Mesothelial cell of epicardium (in vitro differentiated cells): ENCODE results near the gene KCNC4. TPM values are rescaled to one million over a fixed set of nuclear protein-coding genes. Genes with fewer than 3 reads are reported as not detected.

Source experiments
- DNase-seq, 2 experiments: peaks; one replicate each; pipeline ENCODE4 v3.0.0; 2021; ENCODE audit warnings: low spot score in 2 of 2; ENCODE audit not compliant: unreplicated experiment in 2 of 2
- H3K27ac Mint-ChIP-seq: 2 replicates; pipeline ENCODE4 v1.8.0; 2021; ENCODE audit warnings: mixed read lengths
- H3K27me3 Mint-ChIP-seq: 2 replicates; pipeline ENCODE4 v1.8.0; 2021; ENCODE audit warnings: low read depth, mixed read lengths
- H3K36me3 Mint-ChIP-seq: 2 replicates; pipeline ENCODE4 v1.8.0; 2021; ENCODE audit warnings: mixed read lengths
- H3K4me1 Mint-ChIP-seq: 2 replicates; pipeline ENCODE4 v1.8.0; 2021; ENCODE audit warnings: mixed read lengths
- H3K4me3 Mint-ChIP-seq: 2 replicates; pipeline ENCODE4 v1.8.0; 2021; ENCODE audit warnings: mild to moderate bottlenecking, moderate library complexity, mixed read lengths
- H3K9me3 Mint-ChIP-seq: 2 replicates; pipeline ENCODE4 v1.8.0; 2021; ENCODE audit warnings: mixed read lengths
- CTCF ChIP-seq: fragments of 200-600 bp; sonication (generic); IDR thresholded peaks from one replicate; pipeline ENCODE4 v1.5.0; 2021; ENCODE audit warnings: antibody characterized with exemption; ENCODE audit not compliant: unreplicated experiment
- total RNA-seq: library from RNA; stranded (reverse); gene quantifications from 3 replicates; pipeline ENCODE4 v1.2.1, GENCODE V29; 2021

KCNC4 gene
- total RNA-seq, 1 donor from 2014 or later = 4.5 TPM

DNA sequence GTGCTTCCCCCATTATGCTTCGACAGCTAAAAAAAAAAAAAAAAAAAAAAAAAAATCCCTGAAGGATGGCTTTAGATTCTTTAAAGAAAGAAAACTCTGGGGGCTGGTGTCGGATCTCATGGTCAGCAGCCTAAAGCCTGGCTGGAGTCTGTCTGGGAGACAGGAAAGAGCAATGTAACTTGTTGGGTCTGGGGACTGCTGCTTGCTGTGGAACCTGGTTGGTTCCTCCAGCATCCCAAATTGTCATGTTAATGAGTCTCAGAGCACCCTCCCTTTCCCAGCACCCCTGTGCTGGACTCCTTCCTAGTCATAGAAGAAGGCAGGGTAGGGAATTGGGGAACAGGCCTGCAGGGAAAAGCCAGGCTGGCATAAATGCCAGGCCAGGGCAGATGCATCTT lies 3.0 kb downstream of the KCNC4 start:
- no peak for TF ChIP-seq CTCF
- Mint-ChIP-seq H3K27me3 (peaks cover 74% of the 10 kb centered on the region), H3K4me1 (peaks cover 20% of the 10 kb centered on the region), H3K36me3 (no peaks in the 10 kb centered on the region), H3K9me3 (no peaks in the 10 kb centered on the region), H3K27ac (no peak overlapping the region), H3K4me3 (no peak overlapping the region)
- DNase-seq = no peak

- Mint-ChIP-seq H3K27ac (no peak overlapping the region), H3K4me1 (peaks cover 12% of the 10 kb centered on the region), H3K27me3 (peaks cover 66% of the 10 kb centered on the region), H3K9me3 (no peaks in the 10 kb centered on the region), H3K36me3 (no peaks in the 10 kb centered on the region), H3K4me3 (no peak overlapping the region)
- TF ChIP-seq CTCF = no peak
- DNase-seq = no peak
Measured at GRCh38 chr1:110214454-110215404, 4.6 kb downstream of the KCNC4 start.

- H3K9me3 Mint-ChIP-seq = no peaks in the 10 kb centered on the region
- no peak overlapping the region for H3K4me3 Mint-ChIP-seq
- H3K4me1 Mint-ChIP-seq = peaks cover 11% of the 10 kb centered on the region
- no peak for DNase-seq
- H3K27ac Mint-ChIP-seq = no peak overlapping the region
- no peak for TF ChIP-seq CTCF
- peaks cover 64% of the 10 kb centered on the region for H3K27me3 Mint-ChIP-seq
- no peaks in the 10 kb centered on the region for H3K36me3 Mint-ChIP-seq
Measured at GRCh38 chr1:110215621-110216515, 5.8 kb downstream of the KCNC4 start.

DNA sequence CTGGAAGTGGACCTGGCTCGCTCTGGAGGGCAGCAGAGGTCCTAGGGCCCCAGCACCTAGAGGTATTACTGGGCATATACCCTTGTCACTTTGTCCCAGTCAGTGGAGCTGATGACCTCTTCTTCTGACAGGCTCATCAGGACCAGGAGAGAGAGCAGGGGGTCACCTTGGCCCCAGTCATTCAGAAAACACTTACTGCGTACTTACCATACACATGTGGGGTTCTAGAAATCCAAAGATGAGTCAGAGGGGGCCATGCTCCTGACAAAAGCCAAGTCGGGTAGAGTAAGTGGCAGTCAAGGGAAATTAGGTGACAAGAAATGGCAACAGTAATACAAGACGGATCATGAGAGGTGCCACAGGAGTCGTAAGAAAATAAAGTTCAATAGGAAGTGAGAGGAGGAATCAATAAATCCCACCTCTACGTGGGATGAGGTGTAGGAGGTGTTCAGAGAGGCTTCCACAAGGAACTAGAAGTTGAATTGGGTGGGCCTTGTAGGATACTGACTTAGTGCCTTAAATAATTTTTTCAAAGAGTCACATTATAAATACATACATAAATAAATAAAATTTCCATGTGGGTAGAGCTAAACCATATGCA lies 6.8 kb downstream of the KCNC4 start:
- H3K36me3 Mint-ChIP-seq = no peaks in the 10 kb centered on the region
- no peak overlapping the region for H3K27ac Mint-ChIP-seq
- H3K4me1 Mint-ChIP-seq = peaks cover 6% of the 10 kb centered on the region
- no peak overlapping the region for H3K4me3 Mint-ChIP-seq
- no peaks in the 10 kb centered on the region for H3K9me3 Mint-ChIP-seq
- H3K27me3 Mint-ChIP-seq = peaks cover 58% of the 10 kb centered on the region
- DNase-seq = no peak
- TF ChIP-seq CTCF = no peak

DNA sequence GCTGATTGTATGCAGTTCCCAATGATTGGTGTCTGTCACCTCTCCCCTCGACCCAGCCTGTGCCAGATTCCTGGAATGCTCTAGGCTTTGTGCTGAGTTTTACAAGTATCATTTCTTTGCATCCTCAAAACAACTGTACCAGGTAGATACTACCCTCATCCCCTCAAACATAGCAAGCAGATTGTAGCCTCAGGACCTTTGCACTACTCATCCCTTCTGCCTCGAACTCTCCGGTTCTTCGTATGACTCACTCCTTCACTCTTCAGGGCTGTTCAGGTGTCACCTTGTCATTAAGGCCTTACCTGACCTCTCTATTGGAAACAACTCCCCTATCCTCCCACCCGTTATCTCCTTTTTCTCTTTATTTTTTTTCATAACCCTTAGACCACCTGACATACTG lies 8.0 kb downstream of the KCNC4 start:
- no peaks in the 10 kb centered on the region for H3K9me3 Mint-ChIP-seq

More for the DNA sequence above, 8.0 kb downstream of the KCNC4 start:
- no peaks in the 10 kb centered on the region for H3K36me3 Mint-ChIP-seq
- H3K27ac Mint-ChIP-seq = no peak overlapping the region
- no peak for DNase-seq
- H3K27me3 Mint-ChIP-seq = peaks cover 52% of the 10 kb centered on the region
- no peak overlapping the region for H3K4me3 Mint-ChIP-seq
- TF ChIP-seq CTCF = no peak
- peaks cover 2% of the 10 kb centered on the region for H3K4me1 Mint-ChIP-seq
